Right lobe of liver (tissue), 4 donors: ENCODE results near the gene HCN2.

Experiments
- CTCF ChIP-seq, 4 donors: fragments of 200-600 bp in 3 of 4; fragments of 450-650 bp in 1 of 4; IDR thresholded peaks; one replicate each; pipeline versions ENCODE4 v1.5.1 to v1.8.0; 2016 to 2022; ENCODE audit warnings: antibody characterized with exemption in 4 of 4, mild to moderate bottlenecking in 2 of 4
- POLR2A ChIP-seq: fragments of 450-650 bp; IDR thresholded peaks from one replicate; pipeline ENCODE4 v1.6.1; 2017; ENCODE audit warnings: antibody characterized with exemption, mild to moderate bottlenecking
- donor health status: DM: no; HTN: no; CAD: no.
- donor health status: DM: no; HTN: no; CAD: no.
- donor health status: DM: no; HTN: yes; CAD: no.

GRCh38 chr19:664913-665443, 75.3 kb downstream of the HCN2 start:
- TF ChIP-seq CTCF (IDR thresholded peaks at IDR 0.05) (peak; percentile 87 to 95 (median 92)), POLR2A (no peak)
